ENCODE measurements around the gene RBP4. TPM values are rescaled to one million over a fixed set of nuclear protein-coding genes. Genes with fewer than 3 reads are reported as not detected.

The RBP4 gene
- polyA plus RNA-seq, 3 donors: 0.25 to 0.64 TPM; not detected in 1

DNA sequence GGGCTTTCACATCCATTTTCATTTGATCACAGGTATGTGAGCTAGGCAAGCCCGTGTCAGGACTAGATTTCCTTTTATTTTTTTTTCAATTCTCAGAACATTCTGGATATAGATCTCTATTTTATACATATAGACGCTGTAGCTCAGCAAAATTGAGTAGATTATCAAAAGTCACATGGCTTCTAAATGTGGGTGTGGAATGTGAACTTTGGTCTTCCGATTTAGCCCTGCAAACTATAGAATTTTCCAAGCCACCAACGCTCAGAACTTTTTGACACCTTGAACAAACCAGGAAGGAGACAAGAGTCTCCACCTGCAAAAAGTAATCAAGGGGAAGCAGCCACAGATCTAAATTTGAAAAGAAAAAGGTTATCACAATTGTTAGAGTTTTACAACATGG, 50.4 kb downstream of the RBP4 start:
- Histone ChIP-seq H3K27ac (ENCODE audit: low read depth in 1 of 2, low read length in 2 of 2) (no peak overlapping the region), H4K20me1 (ENCODE audit: insufficient read depth, low read length) (no peaks in the 10 kb centered on the region), H3K36me3 (replicated peaks in 1 of 2; ENCODE audit: control insufficient read depth in 1 of 2, insufficient read depth in 2 of 2, low read length in 2 of 2) (no peaks in the 10 kb centered on the region), H3K4me1 (ENCODE audit: control insufficient read depth in 1 of 2, insufficient read depth in 2 of 2, low read length in 2 of 2) (peaks cover 12% of the 10 kb centered on the region in 2 donors), H3K27me3 (ENCODE audit: control insufficient read depth in 2 of 2, insufficient read depth in 2 of 2, low read length in 2 of 2) (no peaks in the 10 kb centered on the region), H2AFZ (ENCODE audit: insufficient read depth, low read depth, low read length, poor library complexity, severe bottlenecking) (no peak overlapping the region), H3K4me3 (replicated peaks in 1 of 3; ENCODE audit: low read depth in 2 of 3, low read length in 3 of 3) (no peak overlapping the region), H3K9ac (ENCODE audit: insufficient read depth, low read length, poor library complexity, severe bottlenecking) (no peak overlapping the region), H3K4me2 (replicated peaks; ENCODE audit: extremely low read depth, low read length, poor library complexity, severe bottlenecking) (no peak overlapping the region), H3K9me3 (replicated peaks in 1 of 2; ENCODE audit: control insufficient read depth in 1 of 2, insufficient read depth in 1 of 2, low read length in 2 of 2) (no peaks in the 10 kb centered on the region), H3K79me2 (ENCODE audit: insufficient read depth, low read length) (no peaks in the 10 kb centered on the region)
- intact Hi-C loops (cut with micrococcal nuclease): loop anchor here in 1 of 2 donors (5.0 kb wide), 1 partner anchor 127 kb away; no protein-coding TSS in a partner anchor
- H3K4me1 Mint-ChIP-seq: peaks cover 14% of the 10 kb centered on the region
- no peaks in the 10 kb centered on the region for H3K9me3 Mint-ChIP-seq
- no peak overlapping the region for H3K27ac Mint-ChIP-seq
- no CpG with 5 or more reads among the region's 4 CpGs for WGBS (ENCODE audit: insufficient coverage)
- H3K27me3 Mint-ChIP-seq (ENCODE audit: low read depth in 3 of 3): peaks cover 2 to 6% (median 2%) of the 10 kb centered on the region in 3 donors
- TF ChIP-seq, protein P1, sequence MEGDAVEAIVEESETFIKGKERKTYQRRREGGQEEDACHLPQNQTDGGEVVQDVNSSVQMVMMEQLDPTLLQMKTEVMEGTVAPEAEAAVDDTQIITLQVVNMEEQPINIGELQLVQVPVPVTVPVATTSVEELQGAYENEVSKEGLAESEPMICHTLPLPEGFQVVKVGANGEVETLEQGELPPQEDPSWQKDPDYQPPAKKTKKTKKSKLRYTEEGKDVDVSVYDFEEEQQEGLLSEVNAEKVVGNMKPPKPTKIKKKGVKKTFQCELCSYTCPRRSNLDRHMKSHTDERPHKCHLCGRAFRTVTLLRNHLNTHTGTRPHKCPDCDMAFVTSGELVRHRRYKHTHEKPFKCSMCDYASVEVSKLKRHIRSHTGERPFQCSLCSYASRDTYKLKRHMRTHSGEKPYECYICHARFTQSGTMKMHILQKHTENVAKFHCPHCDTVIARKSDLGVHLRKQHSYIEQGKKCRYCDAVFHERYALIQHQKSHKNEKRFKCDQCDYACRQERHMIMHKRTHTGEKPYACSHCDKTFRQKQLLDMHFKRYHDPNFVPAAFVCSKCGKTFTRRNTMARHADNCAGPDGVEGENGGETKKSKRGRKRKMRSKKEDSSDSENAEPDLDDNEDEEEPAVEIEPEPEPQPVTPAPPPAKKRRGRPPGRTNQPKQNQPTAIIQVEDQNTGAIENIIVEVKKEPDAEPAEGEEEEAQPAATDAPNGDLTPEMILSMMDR (IDR thresholded peaks at IDR 0.05): no peak
- no peaks in the 10 kb centered on the region for H3K36me3 Mint-ChIP-seq
- no peak for DNase-seq
- no peak overlapping the region for H3K4me3 Mint-ChIP-seq

DNA sequence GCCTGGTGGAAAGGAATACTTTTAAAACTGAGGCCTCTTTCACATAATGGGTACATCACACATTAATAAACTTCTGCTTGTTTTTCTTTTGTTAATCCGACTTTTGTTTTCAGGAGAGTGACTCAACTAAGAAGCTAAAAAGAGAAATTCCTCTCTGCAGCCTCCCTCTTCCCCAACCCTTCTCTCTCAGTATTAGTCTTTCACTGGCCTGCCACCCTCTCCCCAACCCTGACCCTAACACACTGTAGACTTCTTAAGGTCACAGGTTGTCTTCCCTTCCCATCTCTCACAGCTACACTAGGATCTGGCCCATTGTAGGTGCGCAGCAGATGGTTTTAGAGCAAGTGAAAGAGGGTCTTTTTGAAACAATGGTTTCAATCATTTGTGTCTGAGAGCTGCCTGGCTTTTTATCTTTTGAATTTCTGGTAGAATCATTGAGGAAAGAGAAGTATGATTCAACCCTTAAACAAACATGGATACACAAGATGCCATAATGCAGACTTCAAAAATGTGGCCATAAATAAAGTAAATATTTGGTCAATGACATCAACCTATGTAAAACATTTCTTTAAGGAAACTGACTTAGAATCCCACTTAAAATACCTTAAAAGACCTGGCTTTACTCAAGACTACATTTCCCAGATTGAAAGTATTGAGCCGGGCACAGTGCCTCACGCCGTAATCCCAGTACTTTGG, 52.5 kb downstream of the RBP4 start:
- no peaks in the 10 kb centered on the region for H3K4me1 Mint-ChIP-seq
- Histone ChIP-seq H3K79me2 (ENCODE audit: insufficient read depth, low read length) (no peaks in the 10 kb centered on the region), H3K27me3 (ENCODE audit: control insufficient read depth in 2 of 2, insufficient read depth in 2 of 2, low read length in 2 of 2) (no peaks in the 10 kb centered on the region), H3K27ac (ENCODE audit: low read depth in 1 of 2, low read length in 2 of 2) (no peak overlapping the region), H3K4me2 (replicated peaks; ENCODE audit: extremely low read depth, low read length, poor library complexity, severe bottlenecking) (no peak overlapping the region), H3K9me3 (replicated peaks in 1 of 2; ENCODE audit: control insufficient read depth in 1 of 2, insufficient read depth in 1 of 2, low read length in 2 of 2) (no peaks in the 10 kb centered on the region), H3K9ac (ENCODE audit: insufficient read depth, low read length, poor library complexity, severe bottlenecking) (no peak overlapping the region), H2AFZ (ENCODE audit: insufficient read depth, low read depth, low read length, poor library complexity, severe bottlenecking) (no peak overlapping the region), H3K4me1 (ENCODE audit: control insufficient read depth in 1 of 2, insufficient read depth in 2 of 2, low read length in 2 of 2) (no peaks in the 10 kb centered on the region), H3K36me3 (replicated peaks in 1 of 2; ENCODE audit: control insufficient read depth in 1 of 2, insufficient read depth in 2 of 2, low read length in 2 of 2) (no peaks in the 10 kb centered on the region), H3K4me3 (replicated peaks in 1 of 3; ENCODE audit: low read depth in 2 of 3, low read length in 3 of 3) (no peak overlapping the region), H4K20me1 (ENCODE audit: insufficient read depth, low read length) (no peaks in the 10 kb centered on the region)
- TF ChIP-seq, protein P1 (IDR thresholded peaks at IDR 0.05): no peak
- no peak for DNase-seq
- intact Hi-C loops (cut with micrococcal nuclease): no loop called here
- WGBS (ENCODE audit: insufficient coverage): 86% methylated on average over 1 of the region's 5 CpGs
- H3K27ac Mint-ChIP-seq: no peak overlapping the region
- no peak overlapping the region for H3K4me3 Mint-ChIP-seq
- peaks cover 2 to 11% (median 5%) of the 10 kb centered on the region in 3 donors for H3K27me3 Mint-ChIP-seq (ENCODE audit: low read depth in 3 of 3)
- H3K9me3 Mint-ChIP-seq: no peaks in the 10 kb centered on the region
- no peaks in the 10 kb centered on the region for H3K36me3 Mint-ChIP-seq
